WI38 (cell line): ENCODE data around the gene LCE1D.

Experiments
- H3K4me3 ChIP-seq: 2 replicates; pipeline ENCODE4 v1.5.1; 2011; ENCODE audit warnings: low read depth, mild to moderate bottlenecking, control low read depth, low read length
- CTCF ChIP-seq: IDR thresholded peaks from 2 replicates; pipeline ENCODE4 v1.5.1; 2012; ENCODE audit warnings: low read depth, mild to moderate bottlenecking, control low read depth, low read length

LCE1D gene

DNA sequence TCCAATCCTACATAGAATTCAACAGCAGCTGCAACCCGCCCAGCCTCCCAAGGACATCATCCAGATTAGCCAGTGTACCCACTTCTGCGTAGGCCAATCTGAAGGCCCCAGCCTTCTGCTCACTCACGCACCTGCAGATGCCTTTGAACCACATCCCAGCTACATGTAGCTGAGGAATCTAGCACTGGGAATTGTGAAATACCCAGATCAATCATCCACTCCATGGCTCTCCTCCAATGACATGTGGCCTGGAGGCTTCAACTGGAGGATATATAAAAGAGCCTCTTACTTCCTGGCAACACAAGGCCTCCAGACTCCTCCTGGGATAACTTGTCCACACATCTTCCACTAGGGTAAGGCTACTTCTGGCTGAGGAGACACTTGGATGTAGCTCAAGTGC lies 46.0 kb downstream of the LCE1D start, which contains the start of gene LCE6A:
TSS of gene LCE6A (plus strand) at position 301 of the 400 bp plus-strand sequence. CDS start 665 bp downstream, outside the sequence.
- no peak within 1 kb of the TSS for H3K4me3 ChIP-seq
- no peak for TF ChIP-seq CTCF
